H1 (cell line): Measurements from ENCODE around the gene CD46.

Experiments used
- CHD2 ChIP-seq: IDR thresholded peaks from 2 replicates; pipeline ENCODE4 v1.6.1; 2012; ENCODE audit warnings: low read length, improper control_type of control experiment
- KDM1A ChIP-seq: fragments of 200-600, 300-600 bp; sonication (generic); IDR thresholded peaks from 2 replicates; pipeline ENCODE4 v1.7.1; 2016; ENCODE audit warnings: mild to moderate bottlenecking, low read length, borderline replicate concordance

DNA sequence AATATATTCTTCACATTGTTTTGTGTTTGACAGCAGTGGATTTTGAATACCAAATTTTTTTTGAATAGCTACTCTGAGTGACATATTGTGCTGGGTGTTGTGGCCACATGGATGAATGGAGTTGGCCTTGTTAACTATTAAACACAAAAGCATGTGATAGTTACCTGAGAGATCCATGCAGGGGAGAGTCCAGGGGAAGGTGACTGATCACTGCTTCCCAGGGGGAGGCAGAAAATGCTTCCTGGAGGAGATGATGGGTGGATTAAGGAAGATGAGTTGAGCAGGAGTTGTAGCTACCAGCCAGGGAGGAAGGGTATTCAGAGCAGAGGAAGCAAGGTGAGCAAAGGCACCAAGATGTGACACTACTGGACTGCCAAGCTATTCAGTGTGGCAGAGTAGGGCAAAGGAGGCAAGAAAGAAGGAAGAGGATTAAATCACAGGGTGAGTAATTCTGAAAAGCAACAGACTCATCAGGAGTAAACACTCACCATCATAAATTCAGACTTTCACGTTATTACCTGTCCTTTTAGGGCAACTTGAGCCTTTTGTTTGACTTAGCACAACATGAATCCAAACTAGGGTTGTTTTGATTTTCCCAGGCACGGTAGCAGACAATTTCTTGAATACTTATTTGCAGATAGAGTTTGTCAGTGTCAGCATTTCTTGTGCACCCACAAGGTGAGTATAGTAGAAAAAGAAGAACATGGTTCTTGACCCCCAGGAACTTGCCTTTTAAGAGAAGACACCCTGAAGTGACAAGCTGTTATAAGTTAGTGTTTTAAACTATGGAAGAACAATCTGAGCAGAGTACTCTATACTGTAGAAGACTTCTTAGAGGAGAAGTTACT, 4.2 kb downstream of the CD46 start:
- TF ChIP-seq KDM1A, result no peak
- TF ChIP-seq CHD2, result no peak
